Smooth muscle cell (in vitro differentiated cells): ENCODE results near the gene UFD1. TPM values are rescaled to one million over a fixed set of nuclear protein-coding genes. Genes with fewer than 3 reads are reported as not detected.

ENCODE experiments used
- DNase-seq: peaks from one replicate; lab custom pipeline; 2025; ENCODE audit not compliant: unreplicated experiment; lab: John Stamatoyannopoulos, UW
- H2AFZ ChIP-seq: fragments of 200-600 bp; sonication (generic); 2 replicates; pipeline ENCODE4 v1.6.0; 2016; ENCODE audit warnings: antibody characterized with exemption, low read depth, mild to moderate bottlenecking
- H3F3A ChIP-seq: fragments of 200-600 bp; sonication (generic); 2 replicates; pipeline ENCODE4 v1.6.0; 2017; ENCODE audit warnings: antibody characterized with exemption, low read depth
- H3K27ac ChIP-seq: fragments of 200-600 bp; sonication (generic); 2 replicates; pipeline ENCODE4 v1.5.1; 2016; ENCODE audit warnings: low read depth, mild to moderate bottlenecking
- H3K27me3 ChIP-seq: fragments of 200-600 bp; sonication (generic); 2 replicates; pipeline ENCODE4 v1.6.1; 2016; ENCODE audit warnings: low read depth, mild to moderate bottlenecking
- H3K36me3 ChIP-seq: fragments of 200-600 bp; sonication (generic); 2 replicates; pipeline ENCODE4 v1.5.1; 2016; ENCODE audit warnings: low read depth
- H3K4me1 ChIP-seq: fragments of 200-600 bp; sonication (generic); 2 replicates; pipeline ENCODE4 v1.5.1; 2016; ENCODE audit warnings: low read depth
- H3K4me2 ChIP-seq: fragments of 200-600 bp; sonication (generic); 2 replicates; pipeline ENCODE4 v1.6.0; 2016; ENCODE audit warnings: mild to moderate bottlenecking
- H3K4me3 ChIP-seq: fragments of 200-600 bp; sonication (generic); 2 replicates; pipeline ENCODE4 v1.5.1; 2016; ENCODE audit warnings: mild to moderate bottlenecking
- H3K79me2 ChIP-seq: fragments of 200-600 bp; sonication (generic); 2 replicates; pipeline ENCODE4 v1.6.0; 2016; ENCODE audit warnings: low read depth, mild to moderate bottlenecking
- H3K9ac ChIP-seq: fragments of 200-600 bp; sonication (generic); 2 replicates; pipeline ENCODE4 v1.6.0; 2016; ENCODE audit warnings: low read depth
- H3K9me3 ChIP-seq: fragments of 200-600 bp; sonication (generic); replicated peaks from 2 replicates; pipeline ENCODE4 v1.5.1; 2016; ENCODE audit warnings: low read depth
- H4K20me1 ChIP-seq: fragments of 200-600 bp; sonication (generic); 2 replicates; pipeline ENCODE4 v1.6.0; 2016; ENCODE audit warnings: low read depth
- CTCF ChIP-seq: fragments of 200-600 bp; sonication (generic); IDR thresholded peaks from 2 replicates; pipeline ENCODE4 v1.5.1; 2017; ENCODE audit warnings: borderline replicate concordance, mild to moderate bottlenecking, antibody characterized with exemption; ENCODE audit not compliant: insufficient read depth, poor library complexity, severe bottlenecking
- WGBS: methylation state at CpG from one replicate; pipeline ENCODE4 v1.1.7; 2016; ENCODE audit warnings: low lambda C conversion rate; 5-methylcytosine and 5-hydroxymethylcytosine counted together
- polyA plus RNA-seq: library from polyadenylated mRNA; unstranded; fragments of >200 nt; fragmentation: Nextera tagmentation; extraction: Ambion mirVana; gene quantifications from 2 replicates; pipeline ENCODE4 v1.2.1, GENCODE V29; 2016
- total RNA-seq: library from RNA; depleted of rRNA; stranded (reverse); fragments of >200 nt; gene quantifications from 2 replicates; pipeline ENCODE4 v1.2.3, GENCODE V29; 2014

The UFD1 gene
- total and polyA plus RNA-seq, 2 experiments from 2014 or later = 48.1 to 111 TPM

DNA sequence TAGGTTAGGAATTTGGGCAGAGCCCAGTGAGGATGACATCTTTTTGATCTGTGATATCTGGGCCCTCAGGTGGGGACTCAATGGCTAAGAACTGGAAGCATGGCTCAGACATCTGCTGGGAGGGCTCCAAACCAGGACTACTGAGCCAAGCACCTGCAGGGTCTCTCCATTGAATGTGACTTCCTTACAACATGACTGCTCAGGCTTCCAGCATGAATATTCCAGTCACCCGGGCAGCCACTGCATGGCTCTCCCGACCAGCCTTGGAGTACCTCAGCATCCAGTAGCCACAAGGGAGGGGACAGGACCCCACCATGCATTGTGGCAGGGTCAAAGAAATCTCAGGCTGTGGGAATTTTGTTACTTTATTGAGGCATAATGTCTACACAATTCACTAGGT lies 9.3 kb upstream of the UFD1 start:
- Histone ChIP-seq H3F3A (no peaks in the 10 kb centered on the region), H3K4me3 (no peak overlapping the region), H3K4me2 (no peak overlapping the region), H3K27me3 (no peaks in the 10 kb centered on the region), H4K20me1 (no peaks in the 10 kb centered on the region), H3K36me3 (no peaks in the 10 kb centered on the region), H3K27ac (no peak overlapping the region), H3K9ac (no peak overlapping the region), H3K79me2 (no peaks in the 10 kb centered on the region), H3K9me3 (no peaks in the 10 kb centered on the region), H2AFZ (no peak overlapping the region), H3K4me1 (no peaks in the 10 kb centered on the region)
- WGBS = 95% methylated on average over 2 of the region's 2 CpGs
- no peak for DNase-seq
- TF ChIP-seq CTCF = no peak

DNA sequence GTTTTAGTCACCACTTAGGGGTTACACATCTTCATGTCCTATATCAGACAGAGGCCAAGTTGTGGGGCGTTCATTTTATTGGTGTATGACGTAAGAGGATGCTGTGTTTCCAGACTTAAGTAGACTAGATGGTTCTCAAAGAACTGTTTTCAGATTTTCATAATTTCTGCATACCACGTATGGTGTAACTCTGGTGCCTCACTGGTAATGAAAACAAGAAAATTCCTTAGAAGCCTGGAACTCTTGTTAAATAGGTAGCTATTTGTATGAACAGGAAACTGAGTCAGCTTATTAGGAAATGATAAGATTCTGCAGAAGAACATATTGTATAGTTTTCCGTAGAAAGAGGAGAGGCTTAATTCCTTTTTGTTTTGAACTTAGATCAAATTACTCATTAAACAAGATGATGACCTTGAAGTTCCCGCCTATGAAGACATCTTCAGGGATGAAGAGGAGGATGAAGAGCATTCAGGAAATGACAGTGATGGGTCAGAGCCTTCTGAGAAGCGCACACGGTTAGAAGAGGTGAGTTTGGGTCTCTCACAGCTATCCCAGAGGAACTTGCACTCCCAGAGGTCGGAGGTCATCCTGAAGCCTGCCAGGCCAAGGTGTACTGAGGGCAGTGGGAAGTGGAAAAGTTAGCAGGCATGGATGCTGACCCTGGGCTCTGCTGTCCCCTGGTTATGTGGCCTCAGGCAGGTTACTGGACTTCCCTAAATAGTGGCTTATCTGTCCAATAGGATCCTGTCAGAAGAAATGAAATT lies 4.7 kb upstream of the UFD1 start:
- no peak overlapping the region for H3K27ac ChIP-seq

DNA sequence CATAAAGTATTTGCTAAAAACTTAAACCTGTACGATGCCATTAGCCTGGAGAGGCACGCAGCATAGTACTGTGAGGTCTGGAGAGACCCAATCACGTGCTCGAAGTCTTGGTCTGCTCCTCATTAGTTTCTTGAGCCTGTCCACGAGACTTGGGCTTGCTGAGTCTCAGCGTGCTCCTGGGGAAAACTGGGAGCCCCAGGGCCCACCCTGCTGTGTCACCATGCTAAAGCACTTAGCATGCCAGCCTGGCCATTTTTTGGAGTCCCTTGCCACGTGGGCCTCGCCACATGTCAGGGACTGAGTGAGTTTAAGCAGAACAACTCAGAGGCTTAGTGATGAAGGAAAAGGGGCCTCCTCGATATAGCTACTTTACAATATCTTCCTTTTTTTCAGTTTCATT lies 3.3 kb upstream of the UFD1 start:
- Histone ChIP-seq H2AFZ (no peak overlapping the region), H3F3A (no peaks in the 10 kb centered on the region), H3K27ac (no peak overlapping the region), H3K27me3 (no peaks in the 10 kb centered on the region), H4K20me1 (peaks cover 13% of the 10 kb centered on the region), H3K4me1 (peaks cover 17% of the 10 kb centered on the region), H3K36me3 (no peaks in the 10 kb centered on the region), H3K9ac (no peak overlapping the region), H3K9me3 (no peaks in the 10 kb centered on the region), H3K79me2 (peaks cover 21% of the 10 kb centered on the region), H3K4me3 (no peak overlapping the region), H3K4me2 (no peak overlapping the region)
- 97% methylated on average over 9 of the region's 9 CpGs for WGBS
- no peak for DNase-seq
- TF ChIP-seq CTCF = no peak

More for the DNA sequence above, 4.7 kb upstream of the UFD1 start:
- Histone ChIP-seq H3K4me3 (no peak overlapping the region), H2AFZ (no peak overlapping the region), H3K9me3 (no peaks in the 10 kb centered on the region), H3K36me3 (no peaks in the 10 kb centered on the region), H3K9ac (no peak overlapping the region), H3K4me2 (no peak overlapping the region), H4K20me1 (no peaks in the 10 kb centered on the region), H3F3A (no peaks in the 10 kb centered on the region), H3K4me1 (peaks cover 8% of the 10 kb centered on the region), H3K79me2 (peaks cover 8% of the 10 kb centered on the region), H3K27me3 (no peaks in the 10 kb centered on the region)
- WGBS = 93% methylated on average over 8 of the region's 8 CpGs
- DNase-seq = no peak
- TF ChIP-seq CTCF = no peak

- H3K9ac ChIP-seq = no peak overlapping the region
- no peaks in the 10 kb centered on the region for H3K9me3 ChIP-seq
- peaks cover 18% of the 10 kb centered on the region for H3K4me1 ChIP-seq
- WGBS = 81% methylated on average over 10 of the region's 10 CpGs
- no peaks in the 10 kb centered on the region for H3K36me3 ChIP-seq
- H3K27ac ChIP-seq = no peak overlapping the region
- no peak overlapping the region for H3K4me3 ChIP-seq
- peaks cover 37% of the 10 kb centered on the region for H3K79me2 ChIP-seq
- peaks cover 27% of the 10 kb centered on the region for H4K20me1 ChIP-seq
- H3K27me3 ChIP-seq = no peaks in the 10 kb centered on the region
- no peak for DNase-seq
- no peaks in the 10 kb centered on the region for H3F3A ChIP-seq
- no peak for TF ChIP-seq CTCF
- peak overlapping the region; percentile 87 for H3K4me2 ChIP-seq
- H2AFZ ChIP-seq = no peak overlapping the region
Measured at GRCh38 chr22:19480789-19481188, 1.8 kb upstream of the UFD1 start.
